ENCODE measurements around the gene PLA2G12B. TPM values are rescaled to one million over a fixed set of nuclear protein-coding genes. Genes with fewer than 3 reads are reported as not detected.
"Not testable (repeated sequence)": the region's sequence is repeated elsewhere in the genome, so short reads cannot be mapped to it uniquely, and the experiment has no call there.

The PLA2G12B gene
- total RNA-seq, 4 donors from 2014 or later: not detected

- TF ChIP-seq POLR2A (IDR thresholded peaks at IDR 0.05): no peak
- TF ChIP-seq CTCF (IDR thresholded peaks at IDR 0.05): no peak
- no peak overlapping the region for H3K4me3 ChIP-seq
- H3K4me1 ChIP-seq: no peaks in the 10 kb centered on the region
- no peaks in the 10 kb centered on the region for H3K36me3 ChIP-seq
- no peak for DNase-seq
- intact Hi-C loops (cut with DNase I; ENCODE audit: low total_unique reads): no loop called here
- no peaks in the 10 kb centered on the region for H3K27me3 ChIP-seq
- no peaks in the 10 kb centered on the region for H3K9me3 ChIP-seq
- H3K27ac ChIP-seq: no peak overlapping the region
These were observed 28.6 kb downstream of the PLA2G12B start for GRCh38 chr10:72925951-72926465.

- H3K9me3 ChIP-seq: no peaks in the 10 kb centered on the region
- no peaks in the 10 kb centered on the region for H3K27me3 ChIP-seq
- intact Hi-C loops (cut with DNase I; ENCODE audit: low total_unique reads): no loop called here
- TF ChIP-seq CTCF (IDR thresholded peaks at IDR 0.05): no peak
- no peak for TF ChIP-seq POLR2A (IDR thresholded peaks at IDR 0.05)
- DNase-seq: no peak
- no peaks in the 10 kb centered on the region for H3K36me3 ChIP-seq
- H3K4me1 ChIP-seq: no peaks in the 10 kb centered on the region
- H3K4me3 ChIP-seq: no peak overlapping the region
- H3K27ac ChIP-seq: no peak overlapping the region
These were observed 30.3 kb downstream of the PLA2G12B start for GRCh38 chr10:72924351-72924750.

GRCh38 chr10:72921147-72921683, 33.4 kb downstream of the PLA2G12B start:
- H3K4me1 ChIP-seq; H3K9me3 ChIP-seq; H3K4me3 ChIP-seq; H3K27me3 ChIP-seq; DNase-seq; intact Hi-C loops (cut with DNase I; ENCODE audit: low total_unique reads); H3K36me3 ChIP-seq; H3K27ac ChIP-seq: not testable (repeated sequence)

GRCh38 chr10:72918352-72918751, 36.3 kb downstream of the PLA2G12B start:
- no peak overlapping the region for H3K27ac ChIP-seq
- no peak for DNase-seq
- no peak overlapping the region for H3K4me3 ChIP-seq
- no peak for TF ChIP-seq CTCF (IDR thresholded peaks at IDR 0.05)
- no peak for TF ChIP-seq POLR2A (IDR thresholded peaks at IDR 0.05)
- no peaks in the 10 kb centered on the region for H3K27me3 ChIP-seq
- H3K9me3 ChIP-seq: no peaks in the 10 kb centered on the region
- H3K36me3 ChIP-seq: no peaks in the 10 kb centered on the region
- intact Hi-C loops (cut with DNase I; ENCODE audit: low total_unique reads): no loop called here
- H3K4me1 ChIP-seq: no peaks in the 10 kb centered on the region

- intact Hi-C loops (cut with DNase I; ENCODE audit: low total_unique reads); H3K9me3 ChIP-seq; H3K27ac ChIP-seq; H3K4me1 ChIP-seq; H3K36me3 ChIP-seq; DNase-seq; H3K4me3 ChIP-seq; H3K27me3 ChIP-seq: not testable (repeated sequence)
These were observed 36.7 kb downstream of the PLA2G12B start for GRCh38 chr10:72917803-72918332.

- H3K27me3 ChIP-seq; H3K4me1 ChIP-seq; H3K36me3 ChIP-seq; intact Hi-C loops (cut with DNase I; ENCODE audit: low total_unique reads); H3K4me3 ChIP-seq; H3K9me3 ChIP-seq; DNase-seq; H3K27ac ChIP-seq: not testable (repeated sequence)
These were observed 37.4 kb downstream of the PLA2G12B start for GRCh38 chr10:72917201-72917600.

- DNase-seq: no peak
- Histone ChIP-seq H3K4me3 (no peak overlapping the region), H3K27me3 (no peaks in the 10 kb centered on the region), H3K9me3 (no peaks in the 10 kb centered on the region), H3K36me3 (no peaks in the 10 kb centered on the region), H3K27ac (no peak overlapping the region), H3K4me1 (no peaks in the 10 kb centered on the region)
- intact Hi-C loops (cut with DNase I; ENCODE audit: low total_unique reads): no loop called here
- TF ChIP-seq POLR2A (IDR thresholded peaks at IDR 0.05) (no peak), CTCF (IDR thresholded peaks at IDR 0.05) (no peak)
These were observed 41.3 kb downstream of the PLA2G12B start for GRCh38 chr10:72913287-72913686.
